Measurements from ENCODE around the gene IZUMO4. TPM values are rescaled to one million over a fixed set of nuclear protein-coding genes. Genes with fewer than 3 reads are reported as not detected.

IZUMO4 gene
- total RNA-seq, 1 donor from 2014 or later, result 6.8 TPM

DNA sequence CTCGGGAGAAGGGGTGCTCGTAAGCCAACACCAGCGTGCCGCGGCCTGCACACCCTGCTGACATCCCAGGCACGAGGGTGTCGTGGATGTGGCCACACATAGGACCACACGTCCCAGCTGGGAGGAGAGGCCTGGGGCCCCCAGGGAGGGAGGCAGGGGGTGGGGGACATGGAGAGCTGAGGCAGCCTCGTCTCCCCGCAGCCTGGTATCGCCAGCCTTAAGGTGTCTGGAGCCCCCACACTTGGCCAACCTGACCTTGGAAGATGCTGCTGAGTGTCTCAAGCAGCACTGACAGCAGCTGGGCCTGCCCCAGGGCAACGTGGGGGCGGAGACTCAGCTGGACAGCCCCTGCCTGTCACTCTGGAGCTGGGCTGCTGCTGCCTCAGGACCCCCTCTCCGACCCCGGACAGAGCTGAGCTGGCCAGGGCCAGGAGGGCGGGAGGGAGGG, 2.4 kb downstream of the IZUMO4 start:
- TF ChIP-seq, protein P1, sequence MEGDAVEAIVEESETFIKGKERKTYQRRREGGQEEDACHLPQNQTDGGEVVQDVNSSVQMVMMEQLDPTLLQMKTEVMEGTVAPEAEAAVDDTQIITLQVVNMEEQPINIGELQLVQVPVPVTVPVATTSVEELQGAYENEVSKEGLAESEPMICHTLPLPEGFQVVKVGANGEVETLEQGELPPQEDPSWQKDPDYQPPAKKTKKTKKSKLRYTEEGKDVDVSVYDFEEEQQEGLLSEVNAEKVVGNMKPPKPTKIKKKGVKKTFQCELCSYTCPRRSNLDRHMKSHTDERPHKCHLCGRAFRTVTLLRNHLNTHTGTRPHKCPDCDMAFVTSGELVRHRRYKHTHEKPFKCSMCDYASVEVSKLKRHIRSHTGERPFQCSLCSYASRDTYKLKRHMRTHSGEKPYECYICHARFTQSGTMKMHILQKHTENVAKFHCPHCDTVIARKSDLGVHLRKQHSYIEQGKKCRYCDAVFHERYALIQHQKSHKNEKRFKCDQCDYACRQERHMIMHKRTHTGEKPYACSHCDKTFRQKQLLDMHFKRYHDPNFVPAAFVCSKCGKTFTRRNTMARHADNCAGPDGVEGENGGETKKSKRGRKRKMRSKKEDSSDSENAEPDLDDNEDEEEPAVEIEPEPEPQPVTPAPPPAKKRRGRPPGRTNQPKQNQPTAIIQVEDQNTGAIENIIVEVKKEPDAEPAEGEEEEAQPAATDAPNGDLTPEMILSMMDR (IDR thresholded peaks at IDR 0.05), result no peak
- H3K27me3 ChIP-seq, result no peaks in the 10 kb centered on the region
- DNase-seq, result no peak
- intact Hi-C loops (cut with DNase I), result no loop called here
- H3K4me3 ChIP-seq, result no peak overlapping the region
- H3K36me3 ChIP-seq, result peaks cover 38% of the 10 kb centered on the region
- no peak for ATAC-seq
- H3K27ac ChIP-seq, result no peak overlapping the region
- peaks cover 20% of the 10 kb centered on the region for H3K4me1 ChIP-seq
- H3K9me3 ChIP-seq, result no peaks in the 10 kb centered on the region

DNA sequence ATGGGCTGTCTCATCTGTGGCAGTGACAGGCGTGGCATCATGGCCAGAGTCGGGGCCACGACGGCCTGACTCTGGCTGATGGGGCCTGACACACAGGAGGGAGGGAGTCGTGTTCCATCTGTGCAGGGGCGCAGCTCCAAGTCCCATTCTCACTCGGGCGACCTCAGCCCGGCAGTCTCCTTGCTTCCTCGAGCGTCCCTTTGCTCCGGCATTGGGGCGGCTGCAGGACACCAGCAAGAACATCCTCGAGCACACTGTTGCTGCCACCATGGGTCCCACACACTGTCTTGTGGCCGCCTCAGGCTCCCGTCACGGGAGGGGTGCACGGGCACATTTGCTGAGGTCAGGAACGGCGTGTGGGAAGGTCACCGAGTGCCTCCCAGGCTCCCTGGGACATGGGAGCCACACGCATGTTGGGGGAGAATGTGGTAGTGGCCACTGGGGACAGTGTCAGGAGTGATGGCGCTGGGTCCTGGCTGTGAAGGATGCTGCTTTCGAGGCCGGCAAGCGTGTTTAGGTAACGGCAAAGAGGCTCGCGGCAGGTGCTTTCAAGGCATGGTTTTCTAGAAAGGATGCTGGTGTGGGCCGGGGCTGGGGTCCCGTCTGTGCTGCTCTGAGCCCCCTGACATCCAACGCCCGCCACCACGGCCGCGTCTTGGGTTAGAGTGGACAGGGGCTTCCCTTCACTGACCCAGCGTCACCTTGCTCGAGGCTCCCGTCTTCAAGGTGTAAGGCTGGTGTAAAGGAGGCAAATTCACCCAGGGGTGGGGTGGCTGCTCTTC, 3.4 kb downstream of the IZUMO4 start:
- TF ChIP-seq, protein P1 (IDR thresholded peaks at IDR 0.05), result no peak
- H3K27me3 ChIP-seq, result no peaks in the 10 kb centered on the region
- H3K4me3 ChIP-seq, result no peak overlapping the region
- no peaks in the 10 kb centered on the region for H3K9me3 ChIP-seq
- ATAC-seq (no peak), DNase-seq (no peak)
- intact Hi-C loops (cut with DNase I), result no loop called here
- H3K27ac ChIP-seq, result no peak overlapping the region
- peaks cover 10% of the 10 kb centered on the region for H3K4me1 ChIP-seq
- H3K36me3 ChIP-seq, result peaks cover 43% of the 10 kb centered on the region

DNA sequence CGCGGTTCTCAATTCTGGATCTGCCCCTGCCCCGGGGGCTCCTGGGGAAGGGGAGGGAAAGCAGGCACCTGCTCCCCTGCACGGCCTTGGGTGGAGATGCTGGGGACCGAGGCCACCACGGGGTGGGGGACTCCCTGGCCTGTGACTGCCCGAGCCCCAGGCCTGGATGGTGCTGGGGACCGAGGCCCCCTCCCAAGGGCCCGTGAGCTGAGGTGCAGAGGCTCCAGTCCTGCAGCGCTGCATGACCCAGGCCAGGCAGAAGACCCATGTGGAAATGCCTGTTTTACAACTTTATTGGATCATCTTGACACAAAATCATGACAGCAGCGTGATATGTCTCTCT, 4.0 kb downstream of the IZUMO4 start:
- Histone ChIP-seq H3K4me1 (peaks cover 7% of the 10 kb centered on the region), H3K36me3 (peaks cover 49% of the 10 kb centered on the region), H3K9me3 (no peaks in the 10 kb centered on the region), H3K27me3 (no peaks in the 10 kb centered on the region), H3K27ac (no peak overlapping the region), H3K4me3 (no peak overlapping the region)
- TF ChIP-seq, protein P1 (IDR thresholded peaks at IDR 0.05), result no peak
- DNase-seq (no peak), ATAC-seq (no peak)
- intact Hi-C loops (cut with DNase I), result no loop called here

DNA sequence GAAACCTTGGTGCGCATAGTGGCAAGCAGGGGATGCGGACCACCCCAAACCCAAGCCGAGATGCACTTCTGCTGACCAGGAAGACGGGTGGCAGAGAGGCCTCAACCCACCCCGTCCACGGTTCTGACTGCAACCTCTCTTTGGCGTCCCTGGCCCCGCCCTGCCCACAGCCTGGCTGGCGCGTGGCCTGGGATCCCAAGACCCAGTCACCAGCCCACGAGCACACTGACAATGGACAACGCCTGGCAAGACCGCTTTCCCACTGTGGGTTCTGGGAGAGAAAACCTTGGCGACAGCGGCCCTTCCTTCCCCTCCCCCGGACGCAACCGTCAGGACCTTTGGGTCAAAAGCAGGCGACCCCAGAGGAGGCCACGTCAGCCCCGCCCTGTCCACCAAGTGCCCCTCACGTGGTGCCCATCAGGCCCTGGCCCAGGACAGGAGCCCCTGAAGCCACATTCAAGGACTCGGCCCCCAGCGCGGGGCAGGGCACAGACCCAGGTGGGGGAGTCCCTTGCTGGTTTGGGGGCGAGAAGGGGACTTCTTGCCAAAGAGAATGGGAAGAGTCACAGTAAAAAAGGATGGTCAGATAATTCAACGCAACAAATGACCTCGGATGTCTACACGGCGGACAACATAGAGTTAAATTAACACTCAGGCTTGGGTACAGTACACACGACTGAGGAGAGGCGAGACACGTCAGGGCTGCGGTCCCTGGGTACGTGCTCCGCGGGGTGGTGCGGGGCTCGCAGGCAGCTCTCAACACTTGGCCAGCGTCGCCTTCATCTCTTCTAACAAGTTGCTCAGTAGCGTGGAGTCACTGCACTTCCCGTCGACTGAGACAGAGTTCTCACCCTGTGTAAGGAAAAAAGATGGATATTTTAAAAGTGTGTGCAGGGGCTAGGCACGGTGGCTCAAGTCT, 5.0 kb downstream of the IZUMO4 start:
- peaks cover 7% of the 10 kb centered on the region for H3K4me1 ChIP-seq
- no peaks in the 10 kb centered on the region for H3K9me3 ChIP-seq
- peaks cover 59% of the 10 kb centered on the region for H3K36me3 ChIP-seq
- TF ChIP-seq, protein P1 (IDR thresholded peaks at IDR 0.05), result no peak
- ATAC-seq (no peak), DNase-seq (no peak)
- no peak overlapping the region for H3K4me3 ChIP-seq
- H3K27me3 ChIP-seq, result no peaks in the 10 kb centered on the region
- intact Hi-C loops (cut with DNase I), result no loop called here
- H3K27ac ChIP-seq, result no peak overlapping the region

DNA sequence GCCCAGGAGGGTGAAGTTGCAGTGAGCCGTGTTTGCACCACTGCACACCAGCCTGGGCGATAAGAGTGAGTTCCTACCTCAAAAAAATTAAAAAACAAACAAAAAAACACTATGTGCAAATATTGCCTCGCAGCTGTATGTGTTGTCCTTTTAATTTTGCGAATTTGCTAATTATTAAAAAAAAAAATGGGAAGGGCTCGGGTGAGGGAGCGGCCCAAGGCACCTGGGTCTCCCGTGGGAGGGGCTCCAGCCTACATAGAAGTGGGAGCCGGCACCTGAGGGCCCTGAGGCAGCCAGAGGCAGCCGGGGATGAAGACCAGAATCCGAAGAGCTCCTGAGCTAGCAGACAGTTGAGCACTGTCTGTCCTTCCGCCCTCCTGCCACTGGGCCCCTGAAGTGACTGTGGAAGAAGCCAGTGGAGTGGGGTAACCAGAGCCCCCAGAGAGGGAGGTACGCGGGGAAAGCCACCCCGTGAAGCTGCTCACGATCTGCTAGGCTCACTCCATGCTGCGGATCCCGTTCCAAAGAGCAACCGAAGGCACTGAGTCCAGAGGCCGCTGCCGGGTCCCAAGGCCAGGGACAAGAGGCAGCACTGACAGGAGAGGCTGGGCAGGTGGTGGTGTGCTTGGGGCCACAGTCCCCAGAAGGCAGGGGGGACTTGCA, 6.5 kb downstream of the IZUMO4 start:
- DNase-seq (no peak), ATAC-seq (no peak)
- intact Hi-C loops (cut with DNase I), result no loop called here
- Histone ChIP-seq H3K4me1 (no peaks in the 10 kb centered on the region), H3K4me3 (no peak overlapping the region), H3K27me3 (no peaks in the 10 kb centered on the region), H3K27ac (no peak overlapping the region), H3K36me3 (peaks cover 74% of the 10 kb centered on the region), H3K9me3 (no peaks in the 10 kb centered on the region)
- TF ChIP-seq, protein P1 (IDR thresholded peaks at IDR 0.05), result no peak
